Upper lobe of left lung (tissue), 6 donors: ENCODE results near the gene CDH13. TPM values are rescaled to one million over a fixed set of nuclear protein-coding genes. Genes with fewer than 3 reads are reported as not detected.

Experiments
- ATAC-seq, 2 donors: fragments of 200-7000 bp; cut with Tn5 transposase; one replicate each; pipeline ENCODE4 v1.9.1; 2022; ENCODE audit warnings: mild to moderate bottlenecking in 2 of 2, moderate library complexity in 2 of 2; ENCODE audit not compliant: low FRiP score in 2 of 2
- DNase-seq, 2 donors: peaks; one replicate each; pipeline ENCODE4 v3.0.0-alpha.2; 2019 to 2020
- H3K27ac ChIP-seq, 4 donors: fragments of 200-600 bp; sonication (generic); one replicate each; pipeline ENCODE4 v1.5.1; 2016 to 2019
- H3K27me3 ChIP-seq, 4 donors: fragments of 200-600 bp; sonication (generic); one replicate each; pipeline ENCODE4 v1.5.1; 2017 to 2019
- H3K36me3 ChIP-seq, 4 donors: fragments of 200-600 bp; sonication (generic); one replicate each; pipeline ENCODE4 v1.5.1; 2016 to 2019
- H3K4me1 ChIP-seq, 4 donors: fragments of 200-600 bp; sonication (generic); one replicate each; pipeline ENCODE4 v1.5.1; 2018 to 2019
- H3K4me3 ChIP-seq, 4 donors: fragments of 200-600 bp; sonication (generic); one replicate each; pipeline ENCODE4 v1.5.1; 2017 to 2019; ENCODE audit warnings: mild to moderate bottlenecking in 2 of 4, moderate library complexity in 1 of 4
- H3K9me3 ChIP-seq, 4 donors: fragments of 200-600 bp; sonication (generic); one replicate each; pipeline ENCODE4 v1.5.1; 2018 to 2019
- EP300 ChIP-seq, 4 donors: sonication (generic); formaldehyde crosslinking; IDR thresholded peaks; one replicate each; pipeline ENCODE4 v1.5.1; 2017; ENCODE audit warnings: antibody characterized with exemption in 4 of 4, control low read depth in 2 of 4
- POLR2A ChIP-seq, 4 donors: fragments of 450-650 bp; IDR thresholded peaks; one replicate each; pipeline ENCODE4 v1.5.1; 2016 to 2017; ENCODE audit warnings: antibody characterized with exemption in 4 of 4, mild to moderate bottlenecking in 2 of 4
- POLR2AphosphoS5 ChIP-seq, 2 donors: sonication (generic); formaldehyde crosslinking; IDR thresholded peaks; one replicate each; pipeline ENCODE4 v1.5.1; 2017; ENCODE audit warnings: antibody characterized with exemption in 2 of 2
- WGBS, 2 donors: methylation state at CpG; one replicate each; pipeline ENCODE4 v1.1.5; 2017 to 2018; 5-methylcytosine and 5-hydroxymethylcytosine counted together
- total RNA-seq, 6 donors: library from RNA; depleted of rRNA in 4 of 6; stranded (reverse); fragments of >200 nt in 4 of 6; gene quantifications; one replicate each; pipeline versions ENCODE4 v1.1.0 to v1.2.1, GENCODE V29; 2016 to 2021
- TF ChIP-seq, protein P1 (sequence below), 6 experiments: fragments of 450-650 bp in 4 of 6; fragments of 200-600 bp in 2 of 6; sonication (generic) in 2 of 6; IDR thresholded peaks; one replicate each; pipeline ENCODE4 v1.5.1; 2016 to 2019; ENCODE audit warnings: antibody characterized with exemption in 6 of 6
- donor health status: DM: no; HTN: no; CAD: no; lungs with moderate emphysema.
- donor health status: DM: no; HTN: yes; CAD: no; lungs with severe emphysema.

The CDH13 gene
- total RNA-seq, 6 donors from 2014 or later: 11.3 to 39.8 (median 19.9) TPM

- 78 to 87% methylated on average over 4 of the region's 4 CpGs for WGBS, 2 donors
- H3K27me3 ChIP-seq: no peaks in the 10 kb centered on the region
Measured at GRCh38 chr16:82972331-82972919, 345.7 kb downstream of the CDH13 start.

GRCh38 chr16:82979406-82980111 is 352.8 kb downstream of the CDH13 start:
- no peak overlapping the region for H3K4me3 ChIP-seq
- no peaks in the 10 kb centered on the region for H3K9me3 ChIP-seq
- no peak for DNase-seq
- H3K36me3 ChIP-seq: no peaks in the 10 kb centered on the region
- no peaks in the 10 kb centered on the region for H3K27me3 ChIP-seq
- no peak overlapping the region for H3K27ac ChIP-seq
- TF ChIP-seq POLR2A (IDR thresholded peaks at IDR 0.05) (no peak), POLR2AphosphoS5 (IDR thresholded peaks at IDR 0.05) (no peak), EP300 (IDR thresholded peaks at IDR 0.05) (no peak)
- TF ChIP-seq, protein P1, sequence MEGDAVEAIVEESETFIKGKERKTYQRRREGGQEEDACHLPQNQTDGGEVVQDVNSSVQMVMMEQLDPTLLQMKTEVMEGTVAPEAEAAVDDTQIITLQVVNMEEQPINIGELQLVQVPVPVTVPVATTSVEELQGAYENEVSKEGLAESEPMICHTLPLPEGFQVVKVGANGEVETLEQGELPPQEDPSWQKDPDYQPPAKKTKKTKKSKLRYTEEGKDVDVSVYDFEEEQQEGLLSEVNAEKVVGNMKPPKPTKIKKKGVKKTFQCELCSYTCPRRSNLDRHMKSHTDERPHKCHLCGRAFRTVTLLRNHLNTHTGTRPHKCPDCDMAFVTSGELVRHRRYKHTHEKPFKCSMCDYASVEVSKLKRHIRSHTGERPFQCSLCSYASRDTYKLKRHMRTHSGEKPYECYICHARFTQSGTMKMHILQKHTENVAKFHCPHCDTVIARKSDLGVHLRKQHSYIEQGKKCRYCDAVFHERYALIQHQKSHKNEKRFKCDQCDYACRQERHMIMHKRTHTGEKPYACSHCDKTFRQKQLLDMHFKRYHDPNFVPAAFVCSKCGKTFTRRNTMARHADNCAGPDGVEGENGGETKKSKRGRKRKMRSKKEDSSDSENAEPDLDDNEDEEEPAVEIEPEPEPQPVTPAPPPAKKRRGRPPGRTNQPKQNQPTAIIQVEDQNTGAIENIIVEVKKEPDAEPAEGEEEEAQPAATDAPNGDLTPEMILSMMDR (IDR thresholded peaks at IDR 0.05): no peak
- WGBS, 2 donors: 73% methylated on average over 4 of the region's 4 CpGs
- ATAC-seq: no peak
- no peaks in the 10 kb centered on the region for H3K4me1 ChIP-seq

More at GRCh38 chr16:82972331-82972919, 345.7 kb downstream of the CDH13 start:
- H3K9me3 ChIP-seq: no peaks in the 10 kb centered on the region
- no peak for TF ChIP-seq POLR2AphosphoS5 (IDR thresholded peaks at IDR 0.05)
- TF ChIP-seq POLR2A (IDR thresholded peaks at IDR 0.05): no peak
- no peak for TF ChIP-seq EP300 (IDR thresholded peaks at IDR 0.05)
- TF ChIP-seq, protein P1 (IDR thresholded peaks at IDR 0.05): no peak
- H3K36me3 ChIP-seq: no peaks in the 10 kb centered on the region
- no peaks in the 10 kb centered on the region for H3K4me1 ChIP-seq
- ATAC-seq (no peak), DNase-seq (no peak)
- H3K4me3 ChIP-seq: no peak overlapping the region
- no peak overlapping the region for H3K27ac ChIP-seq

GRCh38 chr16:82980810-82981209 is 354.0 kb downstream of the CDH13 start:
- Histone ChIP-seq H3K36me3 (no peaks in the 10 kb centered on the region), H3K4me3 (no peak overlapping the region), H3K27me3 (no peaks in the 10 kb centered on the region), H3K27ac (no peak overlapping the region), H3K4me1 (no peaks in the 10 kb centered on the region), H3K9me3 (no peaks in the 10 kb centered on the region)
- TF ChIP-seq POLR2A (IDR thresholded peaks at IDR 0.05) (no peak), EP300 (IDR thresholded peaks at IDR 0.05) (no peak), POLR2AphosphoS5 (IDR thresholded peaks at IDR 0.05) (no peak)
- TF ChIP-seq, protein P1 (IDR thresholded peaks at IDR 0.05): no peak
- DNase-seq: no peak
- WGBS, 2 donors: 48 to 63% methylated on average over 3 of the region's 3 CpGs
- no peak for ATAC-seq

GRCh38 chr16:82987767-82988166 is 361.0 kb downstream of the CDH13 start:
- no peaks in the 10 kb centered on the region for H3K4me1 ChIP-seq
- ATAC-seq: no peak
- no peak overlapping the region for H3K27ac ChIP-seq
- DNase-seq: no peak
- H3K36me3 ChIP-seq: no peaks in the 10 kb centered on the region
- H3K9me3 ChIP-seq: no peaks in the 10 kb centered on the region
- no peaks in the 10 kb centered on the region for H3K27me3 ChIP-seq
- TF ChIP-seq, protein P1 (IDR thresholded peaks at IDR 0.05): no peak
- TF ChIP-seq POLR2A (IDR thresholded peaks at IDR 0.05) (no peak), POLR2AphosphoS5 (IDR thresholded peaks at IDR 0.05) (no peak), EP300 (IDR thresholded peaks at IDR 0.05) (no peak)
- H3K4me3 ChIP-seq: no peak overlapping the region
- WGBS, 2 donors: 71 to 72% methylated on average over 3 of the region's 3 CpGs
